ENCODE measurements around the gene AAMDC.

Gene AAMDC

DNA sequence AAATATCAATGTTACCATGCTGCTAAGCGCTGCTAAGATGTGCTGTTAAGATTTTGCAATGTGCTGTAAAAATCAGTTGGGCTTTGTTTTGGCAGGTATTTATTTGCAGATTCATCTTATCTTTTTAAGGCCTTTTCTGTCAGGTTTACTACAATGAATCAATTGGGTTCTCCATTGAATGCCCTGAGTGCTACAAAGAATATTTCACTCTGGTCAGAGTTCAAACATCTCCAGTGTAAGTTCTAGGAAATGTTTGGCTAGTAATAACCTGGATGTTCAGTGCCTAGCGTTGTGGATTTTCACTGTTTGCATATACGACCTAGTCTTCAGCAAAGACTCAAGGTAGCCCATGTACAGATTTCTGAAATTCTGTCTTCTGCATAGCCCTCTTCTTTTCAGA is 36.4 kb upstream of the AAMDC start:
- TF ChIP-seq, protein P1, sequence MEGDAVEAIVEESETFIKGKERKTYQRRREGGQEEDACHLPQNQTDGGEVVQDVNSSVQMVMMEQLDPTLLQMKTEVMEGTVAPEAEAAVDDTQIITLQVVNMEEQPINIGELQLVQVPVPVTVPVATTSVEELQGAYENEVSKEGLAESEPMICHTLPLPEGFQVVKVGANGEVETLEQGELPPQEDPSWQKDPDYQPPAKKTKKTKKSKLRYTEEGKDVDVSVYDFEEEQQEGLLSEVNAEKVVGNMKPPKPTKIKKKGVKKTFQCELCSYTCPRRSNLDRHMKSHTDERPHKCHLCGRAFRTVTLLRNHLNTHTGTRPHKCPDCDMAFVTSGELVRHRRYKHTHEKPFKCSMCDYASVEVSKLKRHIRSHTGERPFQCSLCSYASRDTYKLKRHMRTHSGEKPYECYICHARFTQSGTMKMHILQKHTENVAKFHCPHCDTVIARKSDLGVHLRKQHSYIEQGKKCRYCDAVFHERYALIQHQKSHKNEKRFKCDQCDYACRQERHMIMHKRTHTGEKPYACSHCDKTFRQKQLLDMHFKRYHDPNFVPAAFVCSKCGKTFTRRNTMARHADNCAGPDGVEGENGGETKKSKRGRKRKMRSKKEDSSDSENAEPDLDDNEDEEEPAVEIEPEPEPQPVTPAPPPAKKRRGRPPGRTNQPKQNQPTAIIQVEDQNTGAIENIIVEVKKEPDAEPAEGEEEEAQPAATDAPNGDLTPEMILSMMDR (IDR thresholded peaks at IDR 0.05; ENCODE audit: low read depth, low read length): no peak
- H3K4me3 ChIP-seq (ENCODE audit: low read depth, low read length): no peak overlapping the region

DNA sequence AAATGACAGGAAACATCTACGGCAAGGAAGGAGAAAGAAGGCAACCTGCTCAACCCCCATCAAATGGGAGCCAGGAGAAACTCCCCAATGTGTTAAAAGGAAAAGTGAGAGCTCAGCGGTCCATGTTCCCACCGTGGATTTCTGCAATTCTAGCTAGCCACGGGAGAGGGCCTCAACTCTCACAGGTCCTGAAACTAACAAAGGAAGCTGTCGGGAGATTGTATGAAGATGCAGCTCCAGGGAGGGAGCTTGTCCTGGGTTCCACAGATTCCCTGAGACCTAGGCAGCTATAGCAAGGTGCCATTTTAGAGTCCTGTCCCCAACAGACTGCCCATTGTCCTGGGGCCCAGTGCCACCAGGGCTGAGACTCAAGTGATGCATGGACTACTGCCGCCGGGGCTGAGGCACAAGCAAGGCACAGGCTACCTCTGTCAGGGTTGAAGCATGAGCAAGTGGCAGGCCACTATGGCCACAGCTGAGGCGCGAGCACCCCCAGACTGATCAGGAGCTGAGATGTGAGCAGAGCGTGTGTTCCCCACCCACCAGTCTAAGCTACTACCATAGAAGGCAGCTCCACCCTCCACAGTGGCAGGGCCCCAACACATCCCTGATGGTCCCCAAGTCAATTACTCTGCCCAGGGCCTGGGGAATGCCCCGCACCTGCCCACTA is 31.7 kb upstream of the AAMDC start:
- H3K4me3 ChIP-seq (ENCODE audit: low read depth, low read length): no peak overlapping the region
- TF ChIP-seq, protein P1 (IDR thresholded peaks at IDR 0.05; ENCODE audit: low read depth, low read length): no peak

DNA sequence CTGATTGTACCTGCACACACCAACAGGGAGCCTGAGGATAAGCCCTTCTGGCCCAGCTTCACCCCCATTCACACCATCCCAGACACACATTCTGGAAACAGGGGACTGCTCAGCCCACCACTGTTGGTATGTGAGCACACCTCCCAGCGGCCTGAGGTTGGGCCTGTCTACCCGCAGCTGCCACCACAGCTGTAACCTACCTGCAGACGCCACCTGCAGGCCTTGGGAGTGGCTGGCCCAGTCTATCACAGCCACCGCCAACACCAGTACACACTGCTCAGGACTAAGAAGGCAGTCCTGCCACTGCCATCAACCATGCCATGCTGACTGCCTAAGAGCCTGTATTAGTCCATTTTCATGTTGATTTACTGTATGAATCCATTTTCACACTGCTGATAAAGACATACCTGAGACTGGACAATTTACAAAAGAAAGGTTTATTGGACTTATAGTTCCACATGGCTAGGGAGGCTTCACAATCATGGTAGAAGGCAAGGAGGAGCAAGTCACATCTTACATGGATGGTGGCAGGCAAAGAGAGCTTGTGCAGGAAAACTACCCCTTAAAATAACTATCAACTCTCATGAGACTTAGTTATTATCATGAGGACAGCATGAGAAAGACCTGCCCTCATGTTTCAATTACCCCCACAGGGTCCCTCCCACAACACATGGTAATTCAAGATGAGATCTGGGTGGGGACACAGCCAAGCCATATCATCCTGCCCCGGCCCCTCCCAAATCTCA is 31.0 kb upstream of the AAMDC start:
- H3K4me3 ChIP-seq (ENCODE audit: low read depth, low read length): no peak overlapping the region
- TF ChIP-seq, protein P1 (IDR thresholded peaks at IDR 0.05; ENCODE audit: low read depth, low read length): no peak

DNA sequence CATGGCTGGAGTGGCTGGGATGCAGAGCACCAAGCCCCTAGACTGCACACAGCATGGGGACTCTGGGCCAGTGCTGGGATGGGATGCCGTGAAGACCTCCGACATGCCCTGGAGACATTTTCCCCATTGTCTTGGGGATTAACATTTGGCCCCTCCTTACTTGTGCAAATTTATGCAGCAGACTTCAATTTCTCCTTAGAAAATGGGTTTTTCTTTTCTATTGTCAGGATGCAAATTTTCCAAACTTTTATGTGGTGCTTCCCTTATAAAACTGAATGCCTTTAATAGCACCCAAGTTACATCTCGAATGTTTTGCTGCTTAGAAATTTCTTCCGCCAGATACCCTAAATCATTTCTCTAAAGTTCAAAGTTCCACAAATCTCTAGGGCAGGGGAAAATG is 29.6 kb upstream of the AAMDC start:
- TF ChIP-seq, protein P1 (IDR thresholded peaks at IDR 0.05; ENCODE audit: low read depth, low read length): no peak
- H3K4me3 ChIP-seq (ENCODE audit: low read depth, low read length): no peak overlapping the region

DNA sequence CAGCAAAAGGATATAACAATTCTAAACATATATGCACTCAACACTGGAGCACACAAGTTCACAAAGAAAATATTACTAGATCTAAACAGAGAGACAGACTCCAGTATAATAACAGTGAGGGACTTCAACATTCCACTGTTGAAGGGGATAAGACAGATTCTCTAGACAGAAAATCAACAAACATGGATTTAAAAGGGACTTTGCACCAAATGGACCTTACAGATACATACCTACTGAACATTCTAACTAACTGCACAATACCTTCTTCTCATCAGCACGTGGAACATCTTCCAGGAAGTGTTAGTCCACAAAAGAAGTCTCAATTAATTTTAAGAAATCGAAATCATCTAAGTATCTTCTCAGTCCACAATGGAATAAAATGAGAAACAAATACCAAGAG is 27.0 kb upstream of the AAMDC start:
- TF ChIP-seq, protein P1 (IDR thresholded peaks at IDR 0.05; ENCODE audit: low read depth, low read length): no peak
- no peak overlapping the region for H3K4me3 ChIP-seq (ENCODE audit: low read depth, low read length)

DNA sequence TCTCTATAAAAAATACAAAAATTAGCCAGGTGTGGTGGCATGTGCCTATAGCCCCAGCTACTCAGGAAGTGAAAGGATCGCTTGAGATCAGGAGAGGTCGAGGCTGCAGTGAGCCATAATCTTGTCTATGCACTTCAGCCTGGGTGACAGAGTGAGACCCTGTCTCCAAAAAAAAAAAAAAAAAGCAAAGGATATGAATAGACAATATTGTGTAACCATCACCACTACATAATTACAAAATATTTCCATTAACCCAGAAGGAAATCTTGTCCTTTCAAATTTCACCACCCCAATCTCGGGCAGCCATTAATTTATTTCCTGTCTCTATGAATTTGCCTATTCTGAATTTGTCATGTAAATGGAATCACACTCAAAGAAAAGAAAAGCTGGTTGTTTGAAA is 21.6 kb upstream of the AAMDC start:
- no peak overlapping the region for H3K4me3 ChIP-seq (ENCODE audit: low read depth, low read length)
- TF ChIP-seq, protein P1 (IDR thresholded peaks at IDR 0.05; ENCODE audit: low read depth, low read length): no peak

DNA sequence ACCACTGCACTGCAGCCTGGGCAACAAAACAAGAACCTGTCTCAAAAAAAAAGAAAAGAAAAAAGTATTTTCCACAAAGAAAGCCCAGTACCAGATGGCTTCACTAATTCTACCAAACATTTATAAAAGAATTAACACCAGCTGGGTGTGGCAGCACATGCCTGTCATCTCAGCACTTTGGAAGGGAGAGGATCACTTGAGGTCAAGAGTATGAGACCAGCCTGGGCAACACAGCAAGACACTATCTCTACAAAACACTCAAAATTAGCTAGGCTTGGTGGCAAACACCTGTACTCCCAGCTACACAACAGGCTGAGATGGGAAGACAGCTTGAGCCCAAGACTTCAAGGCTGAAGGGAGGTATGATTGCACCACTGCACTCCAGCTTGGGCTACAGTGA is 20.5 kb upstream of the AAMDC start:
- H3K4me3 ChIP-seq (ENCODE audit: low read depth, low read length): no peak overlapping the region
- TF ChIP-seq, protein P1 (IDR thresholded peaks at IDR 0.05; ENCODE audit: low read depth, low read length): no peak
